ENCODE measurements around the gene CASKIN1.
"Not testable (repeated sequence)": the region's sequence is repeated elsewhere in the genome, so short reads cannot be mapped to it uniquely, and the experiment has no call there.

CASKIN1 gene, protein sequence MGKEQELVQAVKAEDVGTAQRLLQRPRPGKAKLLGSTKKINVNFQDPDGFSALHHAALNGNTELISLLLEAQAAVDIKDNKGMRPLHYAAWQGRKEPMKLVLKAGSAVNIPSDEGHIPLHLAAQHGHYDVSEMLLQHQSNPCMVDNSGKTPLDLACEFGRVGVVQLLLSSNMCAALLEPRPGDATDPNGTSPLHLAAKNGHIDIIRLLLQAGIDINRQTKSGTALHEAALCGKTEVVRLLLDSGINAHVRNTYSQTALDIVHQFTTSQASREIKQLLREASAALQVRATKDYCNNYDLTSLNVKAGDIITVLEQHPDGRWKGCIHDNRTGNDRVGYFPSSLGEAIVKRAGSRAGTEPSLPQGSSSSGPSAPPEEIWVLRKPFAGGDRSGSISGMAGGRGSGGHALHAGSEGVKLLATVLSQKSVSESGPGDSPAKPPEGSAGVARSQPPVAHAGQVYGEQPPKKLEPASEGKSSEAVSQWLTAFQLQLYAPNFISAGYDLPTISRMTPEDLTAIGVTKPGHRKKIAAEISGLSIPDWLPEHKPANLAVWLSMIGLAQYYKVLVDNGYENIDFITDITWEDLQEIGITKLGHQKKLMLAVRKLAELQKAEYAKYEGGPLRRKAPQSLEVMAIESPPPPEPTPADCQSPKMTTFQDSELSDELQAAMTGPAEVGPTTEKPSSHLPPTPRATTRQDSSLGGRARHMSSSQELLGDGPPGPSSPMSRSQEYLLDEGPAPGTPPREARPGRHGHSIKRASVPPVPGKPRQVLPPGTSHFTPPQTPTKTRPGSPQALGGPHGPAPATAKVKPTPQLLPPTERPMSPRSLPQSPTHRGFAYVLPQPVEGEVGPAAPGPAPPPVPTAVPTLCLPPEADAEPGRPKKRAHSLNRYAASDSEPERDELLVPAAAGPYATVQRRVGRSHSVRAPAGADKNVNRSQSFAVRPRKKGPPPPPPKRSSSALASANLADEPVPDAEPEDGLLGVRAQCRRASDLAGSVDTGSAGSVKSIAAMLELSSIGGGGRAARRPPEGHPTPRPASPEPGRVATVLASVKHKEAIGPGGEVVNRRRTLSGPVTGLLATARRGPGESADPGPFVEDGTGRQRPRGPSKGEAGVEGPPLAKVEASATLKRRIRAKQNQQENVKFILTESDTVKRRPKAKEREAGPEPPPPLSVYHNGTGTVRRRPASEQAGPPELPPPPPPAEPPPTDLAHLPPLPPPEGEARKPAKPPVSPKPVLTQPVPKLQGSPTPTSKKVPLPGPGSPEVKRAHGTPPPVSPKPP (N-terminal part only)

GRCh38 chr16:2196162-2196980 lies at the start of gene CASKIN1:
Gene CASKIN1 (minus strand): TSS chr16:2196605. CDS start chr16:2196432, 173 bp downstream.
- FAIRE-seq, result no peak

DNA sequence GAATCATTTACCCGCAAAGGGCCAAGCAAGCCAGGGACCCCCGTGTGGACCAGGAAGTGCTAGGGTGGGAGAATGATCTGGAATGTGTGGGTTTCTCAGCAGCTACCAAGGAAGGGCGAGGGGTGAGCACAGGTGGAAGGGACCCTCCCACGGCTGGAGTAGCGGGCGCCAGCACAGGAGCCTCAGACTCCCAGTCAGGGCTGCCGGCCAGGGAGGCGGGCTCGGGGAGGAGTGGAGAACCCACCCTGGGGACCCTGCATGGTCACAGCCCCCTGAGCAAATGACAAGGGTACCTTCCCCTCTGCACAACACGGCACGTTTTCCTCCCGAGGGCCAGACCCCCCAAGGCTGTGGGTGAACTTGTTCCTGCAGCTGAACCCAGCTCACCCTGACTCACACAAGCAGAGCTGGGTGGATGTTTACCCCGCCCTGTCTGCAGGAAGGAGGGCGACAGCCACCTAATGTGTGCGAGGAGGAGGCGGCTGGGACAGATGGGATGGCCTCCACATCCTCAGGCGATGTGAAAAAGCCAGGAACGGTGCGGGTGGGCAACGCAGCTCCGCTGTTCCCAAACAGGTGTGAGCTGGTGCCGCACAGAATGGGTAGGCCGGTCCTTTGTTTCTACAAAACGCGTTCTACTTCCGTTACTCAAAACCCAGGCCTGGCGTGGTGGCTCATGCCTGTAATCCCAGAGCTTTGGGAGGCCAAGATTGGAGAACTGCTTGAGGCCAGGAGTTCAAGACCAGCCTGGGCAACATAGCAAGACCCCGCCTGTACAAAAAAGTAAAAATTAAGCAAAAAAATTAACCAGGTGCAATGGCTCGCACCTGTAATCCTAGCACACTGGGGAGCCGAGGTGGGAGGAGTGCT lies 48.8 kb upstream of the CASKIN1 start:
- no peak for FAIRE-seq

More at GRCh38 chr16:2196162-2196980, at the start of gene CASKIN1:
- no peak for DNase-seq (ENCODE audit: extremely low spot score, insufficient read length, low read depth)

GRCh38 chr16:2244301-2244700 lies 47.9 kb upstream of the CASKIN1 start:
- FAIRE-seq (no peak), DNase-seq (ENCODE audit: extremely low spot score, insufficient read length, low read depth) (no peak)

More for the DNA sequence above, 48.8 kb upstream of the CASKIN1 start:
- no peak for DNase-seq (ENCODE audit: extremely low spot score, insufficient read length, low read depth)

DNA sequence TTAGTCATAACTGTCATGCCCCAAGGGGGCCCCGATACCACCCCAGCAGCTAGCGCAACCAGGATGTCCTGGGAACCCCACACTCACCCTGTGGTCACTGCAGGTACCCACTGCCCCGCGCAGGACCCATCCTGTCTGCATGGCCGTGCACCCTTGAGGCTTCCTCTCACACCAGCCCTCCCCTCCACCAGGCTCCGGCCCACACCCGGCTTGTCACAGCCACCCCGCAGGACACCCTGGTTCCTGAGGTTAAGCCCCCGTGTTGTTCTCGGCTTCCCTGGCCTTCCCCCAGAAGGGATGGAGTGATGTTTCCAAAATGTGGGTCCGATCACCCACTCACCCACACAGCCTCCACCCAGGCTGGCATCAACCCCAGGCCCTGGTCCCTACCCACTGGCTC lies 47.4 kb upstream of the CASKIN1 start:
- DNase-seq (ENCODE audit: extremely low spot score, insufficient read length, low read depth) (no peak), FAIRE-seq (no peak)

DNA sequence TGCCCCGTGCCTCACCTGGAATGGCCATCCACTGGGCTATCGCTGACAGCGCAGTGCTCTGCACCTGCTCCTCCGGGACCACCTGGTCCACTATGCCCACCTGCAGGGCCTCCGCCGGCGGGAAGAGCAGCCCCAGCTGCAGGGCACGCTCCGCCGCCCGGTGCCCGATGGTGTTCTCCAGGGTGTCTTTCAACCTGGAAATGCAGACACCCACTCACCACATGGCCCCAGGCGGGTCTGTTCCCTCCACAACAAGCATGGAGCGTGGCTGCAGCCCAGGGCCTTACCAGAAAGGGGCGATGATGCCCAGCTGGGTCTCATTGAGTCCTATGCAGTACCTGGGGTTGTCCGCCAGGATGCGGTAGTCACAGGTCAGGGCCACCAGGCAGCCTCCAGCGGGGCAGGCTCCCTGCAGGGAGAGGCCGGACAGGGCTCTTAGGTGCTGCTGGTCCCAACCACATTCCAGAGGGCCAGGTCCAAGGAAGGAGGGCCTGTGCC lies 46.7 kb upstream of the CASKIN1 start:
- FAIRE-seq (no peak), DNase-seq (ENCODE audit: extremely low spot score, insufficient read length, low read depth) (no peak)

- FAIRE-seq (no peak), DNase-seq (ENCODE audit: extremely low spot score, insufficient read length, low read depth) (no peak)
These were observed 46.2 kb upstream of the CASKIN1 start for GRCh38 chr16:2242598-2242997.

GRCh38 chr16:2240331-2240730 lies 43.9 kb upstream of the CASKIN1 start:
- FAIRE-seq; DNase-seq (ENCODE audit: extremely low spot score, insufficient read length, low read depth): not testable (repeated sequence)

DNA sequence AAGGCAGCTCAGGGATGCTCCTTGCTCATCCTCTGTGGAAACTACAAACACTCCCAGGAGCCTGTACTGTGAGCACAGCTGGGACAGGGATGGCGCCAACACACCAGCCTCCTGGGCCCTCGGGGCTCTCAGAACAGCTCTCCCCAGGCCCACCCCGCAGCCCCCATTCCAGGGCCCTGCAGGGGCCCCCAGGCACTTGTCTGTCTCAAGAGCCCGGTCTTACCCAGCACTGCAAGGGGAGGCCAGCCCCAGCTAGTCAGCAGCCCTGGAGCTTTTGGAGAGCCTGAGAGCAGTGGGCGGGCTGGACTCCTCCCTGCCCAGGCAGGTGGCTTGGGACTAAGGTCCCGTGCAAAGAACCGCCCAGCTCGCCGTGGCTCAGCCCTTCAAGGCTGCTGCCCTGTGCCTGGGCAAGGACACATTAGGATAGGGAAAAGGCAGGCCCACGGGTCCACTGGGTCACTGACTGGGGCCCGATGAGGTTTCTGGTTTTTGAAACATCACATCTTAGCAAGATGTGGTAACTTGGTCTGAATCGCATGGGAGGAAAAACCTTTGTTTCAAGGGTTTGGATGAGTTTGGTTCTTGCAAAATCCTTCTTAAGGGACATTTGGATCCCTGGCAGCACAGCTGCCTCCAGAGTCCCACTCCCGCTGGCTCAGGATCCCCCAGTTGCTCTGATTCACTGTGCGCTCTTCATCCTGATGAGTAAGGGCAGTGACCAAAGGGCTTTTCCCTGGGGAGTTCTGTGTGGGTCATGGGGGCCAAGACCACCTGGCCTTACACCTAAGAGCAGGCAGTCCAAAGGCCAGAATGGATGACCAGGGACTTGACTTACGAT lies 42.7 kb upstream of the CASKIN1 start:
- FAIRE-seq, result no peak
- DNase-seq (ENCODE audit: extremely low spot score, insufficient read length, low read depth), result no peak

DNA sequence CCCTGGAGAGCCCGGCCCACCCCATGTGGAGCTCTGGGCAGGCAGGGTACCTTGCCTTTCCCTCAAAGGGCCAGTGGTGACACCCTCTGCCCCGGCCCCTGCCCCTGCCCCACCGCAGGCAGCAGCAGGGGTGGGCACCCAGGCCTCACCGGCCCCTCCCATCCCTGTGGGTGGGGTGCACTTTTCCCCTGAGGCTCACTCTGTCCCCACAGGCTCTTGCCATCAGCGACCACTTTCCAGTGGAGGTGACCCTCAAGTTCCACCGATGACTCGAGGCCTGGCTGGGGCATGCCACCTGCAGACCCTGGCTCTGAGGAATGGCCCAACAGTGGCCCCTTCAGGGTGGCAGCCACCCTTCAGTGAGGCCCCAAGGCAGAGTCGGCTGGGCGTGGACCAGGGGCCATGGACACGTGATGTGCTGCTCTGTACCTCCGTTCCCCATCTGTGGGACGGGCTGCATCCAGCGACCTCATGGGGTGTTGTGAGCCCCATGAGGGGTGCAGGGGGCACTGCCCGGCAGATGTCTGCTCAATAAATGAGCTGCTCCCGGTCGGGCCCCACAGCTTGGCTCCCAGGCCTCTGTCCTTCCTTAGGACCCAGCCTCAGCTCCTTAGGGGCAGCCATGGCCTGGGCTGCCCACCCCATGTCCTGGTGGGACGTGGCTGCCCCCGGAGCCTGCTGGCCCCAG lies 41.9 kb upstream of the CASKIN1 start:
- FAIRE-seq, result no peak
- no peak for DNase-seq (ENCODE audit: extremely low spot score, insufficient read length, low read depth)

- DNase-seq (ENCODE audit: extremely low spot score, insufficient read length, low read depth), result no peak
These were observed 41.2 kb upstream of the CASKIN1 start for GRCh38 chr16:2237493-2238149.

GRCh38 chr16:2237102-2237482 lies 40.7 kb upstream of the CASKIN1 start:
- FAIRE-seq, result no peak

More at GRCh38 chr16:2237493-2238149, 41.2 kb upstream of the CASKIN1 start:
- FAIRE-seq, result no peak

DNA sequence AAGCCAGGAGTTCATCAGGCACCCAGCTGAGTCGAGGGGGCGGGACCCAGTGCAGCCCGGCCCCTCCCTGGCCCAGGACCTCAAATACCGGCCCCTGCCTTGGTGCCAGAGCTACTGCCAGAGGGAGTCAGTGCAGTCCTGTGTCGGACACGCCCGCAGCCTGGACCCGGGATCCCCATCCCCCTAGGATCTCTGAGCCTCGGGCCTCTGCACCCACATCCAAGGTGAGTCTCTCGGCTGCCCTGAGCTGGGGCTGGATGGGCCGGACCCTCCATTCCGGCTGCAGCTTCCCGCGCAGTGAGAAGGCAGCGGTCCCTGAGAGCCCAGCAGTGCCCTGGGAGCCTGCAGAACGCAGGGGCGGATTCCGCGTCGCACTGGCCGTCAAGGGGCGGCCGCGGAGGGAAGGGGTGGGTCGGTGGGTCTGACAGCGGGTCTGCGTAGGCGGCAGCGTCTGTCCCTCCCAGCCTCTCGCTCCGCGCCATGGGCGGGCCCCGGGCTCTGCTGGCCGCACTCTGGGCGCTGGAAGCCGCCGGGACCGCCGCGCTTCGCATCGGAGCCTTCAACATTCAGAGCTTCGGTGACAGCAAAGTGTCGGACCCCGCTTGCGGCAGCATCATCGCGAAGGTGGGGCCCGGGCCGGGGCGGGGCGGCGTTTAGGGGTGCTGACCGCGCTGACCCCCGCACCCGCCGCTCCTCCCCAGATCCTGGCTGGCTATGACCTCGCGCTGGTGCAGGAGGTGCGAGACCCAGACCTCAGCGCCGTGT lies 40.1 kb upstream of the CASKIN1 start, which contains the start of gene DNASE1L2:
Gene DNASE1L2 (plus strand): TSS at position 108 of the 765 bp plus-strand sequence. CDS start 373 bp downstream, at position 481.
- DNase-seq (ENCODE audit: extremely low spot score, insufficient read length, low read depth) (no peak), FAIRE-seq (no peak)

More at GRCh38 chr16:2237102-2237482, 40.7 kb upstream of the CASKIN1 start:
- no peak for DNase-seq (ENCODE audit: extremely low spot score, insufficient read length, low read depth)

DNA sequence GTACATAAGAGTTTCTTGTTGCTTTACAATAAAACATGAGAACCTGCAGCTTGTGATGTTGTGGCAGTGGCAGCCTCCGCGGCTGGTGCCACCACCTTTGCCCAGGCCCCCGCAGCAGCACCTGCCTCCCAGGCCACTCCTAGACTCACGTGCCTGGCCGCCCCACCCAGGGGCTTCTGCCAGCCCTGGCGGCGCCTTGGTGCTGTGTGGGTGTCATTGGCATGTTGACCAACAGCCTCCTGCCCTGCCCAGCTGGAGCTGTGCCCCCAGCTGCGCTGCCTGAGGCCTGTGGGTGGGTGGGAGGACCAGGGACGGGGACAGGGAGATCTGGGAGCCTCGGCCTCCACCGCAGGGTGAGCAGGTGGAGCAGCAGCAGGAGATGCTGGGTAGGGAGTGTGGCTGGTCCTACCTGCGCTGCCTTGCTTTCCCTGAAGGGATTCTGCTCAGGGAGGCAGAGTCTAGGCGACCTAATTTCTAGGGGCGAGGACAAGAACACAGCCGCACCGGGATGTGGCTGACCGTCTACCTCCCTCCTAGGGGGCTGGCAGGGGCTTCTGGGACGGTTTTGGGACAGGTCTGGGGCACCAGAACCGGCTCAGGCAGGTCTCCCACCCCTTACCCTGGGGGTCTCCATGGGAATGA lies 39.4 kb upstream of the CASKIN1 start:
- DNase-seq (ENCODE audit: extremely low spot score, insufficient read length, low read depth), result no peak

DNA sequence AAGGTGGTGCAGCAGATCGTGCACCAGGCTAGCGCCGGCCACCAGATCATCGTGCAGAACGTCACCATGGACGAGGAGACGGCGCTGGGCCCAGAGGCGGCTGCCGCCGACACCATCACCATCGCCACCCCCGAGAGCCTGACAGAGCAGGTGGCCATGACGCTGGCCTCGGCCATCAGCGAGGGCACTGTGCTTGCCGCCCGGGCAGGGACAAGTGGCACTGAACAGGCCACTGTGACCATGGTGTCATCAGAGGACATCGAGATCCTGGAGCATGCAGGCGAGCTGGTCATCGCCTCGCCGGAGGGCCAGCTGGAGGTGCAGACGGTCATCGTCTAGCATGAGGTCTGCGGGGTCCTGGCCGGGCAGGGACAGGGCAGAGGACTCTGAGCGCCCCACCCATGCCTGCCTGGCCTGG lies 38.8 kb upstream of the CASKIN1 start:
- DNase-seq (ENCODE audit: extremely low spot score, insufficient read length, low read depth) (no peak), FAIRE-seq (no peak)

More for the DNA sequence above, 39.4 kb upstream of the CASKIN1 start:
- FAIRE-seq, result no peak

GRCh38 chr16:2234813-2235170 lies 38.4 kb upstream of the CASKIN1 start:
- DNase-seq (ENCODE audit: extremely low spot score, insufficient read length, low read depth) (no peak), FAIRE-seq (no peak)
